Measurements from ENCODE around the gene SDK1. TPM values are rescaled to one million over a fixed set of nuclear protein-coding genes. Genes with fewer than 3 reads are reported as not detected.

The SDK1 gene
- polyA plus RNA-seq, 2 of the 4 experiments (the other 2 are of a cell fraction): 0.12 to 0.28 TPM

DNA sequence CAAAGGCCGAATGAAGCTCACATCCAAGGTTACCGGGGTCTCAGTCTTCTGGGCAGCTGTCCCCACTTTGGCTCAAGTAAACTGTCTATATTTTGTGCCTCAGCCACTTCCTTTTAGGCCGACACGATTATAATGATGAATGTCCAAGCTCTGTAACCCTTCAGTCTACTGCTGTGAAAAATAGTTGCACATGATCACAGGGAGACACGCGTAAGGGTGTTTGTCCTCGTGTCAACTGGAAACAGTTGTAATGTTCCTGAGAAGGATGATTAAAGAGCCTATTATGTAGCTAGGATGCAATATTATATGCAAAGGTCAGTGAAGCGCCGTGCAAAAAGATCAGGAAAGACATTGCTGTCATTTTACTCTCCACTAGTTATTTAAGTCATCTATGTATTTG, 559.9 kb downstream of the SDK1 start:
- whole genome bisulfite sequencing (ENCODE audit: missing lambda C conversion rate): 39% methylated on average over 9 of the region's 9 CpGs
- Histone ChIP-seq H3K4me3 (no peak overlapping the region), H3K27ac (no peak overlapping the region), H3K4me1 (no peaks in the 10 kb centered on the region), H3K4me2 (no peak overlapping the region), H3K9me3 (peaks cover 27% of the 10 kb centered on the region)
- TF ChIP-seq ZSCAN20 (CRISPR knock-in tag; IDR thresholded peaks at IDR 0.05) (no peak), NR3C1 (IDR thresholded peaks at IDR 0.05) (no peak), HOXB5 (CRISPR knock-in tag; IDR thresholded peaks at IDR 0.05) (no peak), HDAC2 (IDR thresholded peaks at IDR 0.05) (no peak), SREBF2 (IDR thresholded peaks at IDR 0.05) (no peak), MYC (IDR thresholded peaks at IDR 0.05; ENCODE audit: borderline replicate concordance, low read length) (no peak), ZNF302 (CRISPR knock-in tag; IDR thresholded peaks at IDR 0.05) (no peak), POLR2AphosphoS2 (conservative IDR thresholded peaks at IDR 0.05; ENCODE audit: low read length) (no peak), KDM1A (IDR thresholded peaks at IDR 0.05; ENCODE audit: low read depth) (no peak), RCOR1 (IDR thresholded peaks at IDR 0.05; ENCODE audit: low read depth, low read length) (no peak), EHF (CRISPR knock-in tag; IDR thresholded peaks at IDR 0.05) (no peak), EP300 (IDR thresholded peaks at IDR 0.05) (no peak), EHMT2 (IDR thresholded peaks at IDR 0.05; ENCODE audit: low read depth) (no peak), NFE2L2 (conservative IDR thresholded peaks at IDR 0.05; ENCODE audit: low read length) (no peak), GATA3 (IDR thresholded peaks at IDR 0.05; ENCODE audit: borderline replicate concordance) (no peak)
- TF ChIP-seq, protein P1, sequence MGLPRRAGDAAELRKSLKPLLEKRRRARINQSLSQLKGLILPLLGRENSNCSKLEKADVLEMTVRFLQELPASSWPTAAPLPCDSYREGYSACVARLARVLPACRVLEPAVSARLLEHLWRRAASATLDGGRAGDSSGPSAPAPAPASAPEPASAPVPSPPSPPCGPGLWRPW (IDR thresholded peaks at IDR 0.05): no peak
- TF ChIP-seq, protein P2, sequence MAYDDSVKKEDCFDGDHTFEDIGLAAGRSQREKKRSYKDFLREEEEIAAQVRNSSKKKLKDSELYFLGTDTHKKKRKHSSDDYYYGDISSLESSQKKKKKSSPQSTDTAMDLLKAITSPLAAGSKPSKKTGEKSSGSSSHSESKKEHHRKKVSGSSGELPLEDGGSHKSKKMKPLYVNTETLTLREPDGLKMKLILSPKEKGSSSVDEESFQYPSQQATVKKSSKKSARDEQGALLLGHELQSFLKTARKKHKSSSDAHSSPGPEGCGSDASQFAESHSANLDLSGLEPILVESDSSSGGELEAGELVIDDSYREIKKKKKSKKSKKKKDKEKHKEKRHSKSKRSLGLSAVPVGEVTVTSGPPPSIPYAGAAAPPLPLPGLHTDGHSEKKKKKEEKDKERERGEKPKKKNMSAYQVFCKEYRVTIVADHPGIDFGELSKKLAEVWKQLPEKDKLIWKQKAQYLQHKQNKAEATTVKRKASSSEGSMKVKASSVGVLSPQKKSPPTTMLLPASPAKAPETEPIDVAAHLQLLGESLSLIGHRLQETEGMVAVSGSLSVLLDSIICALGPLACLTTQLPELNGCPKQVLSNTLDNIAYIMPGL (CRISPR knock-in tag; IDR thresholded peaks at IDR 0.05; ENCODE audit: borderline replicate concordance): no peak
- TF ChIP-seq, protein P3, sequence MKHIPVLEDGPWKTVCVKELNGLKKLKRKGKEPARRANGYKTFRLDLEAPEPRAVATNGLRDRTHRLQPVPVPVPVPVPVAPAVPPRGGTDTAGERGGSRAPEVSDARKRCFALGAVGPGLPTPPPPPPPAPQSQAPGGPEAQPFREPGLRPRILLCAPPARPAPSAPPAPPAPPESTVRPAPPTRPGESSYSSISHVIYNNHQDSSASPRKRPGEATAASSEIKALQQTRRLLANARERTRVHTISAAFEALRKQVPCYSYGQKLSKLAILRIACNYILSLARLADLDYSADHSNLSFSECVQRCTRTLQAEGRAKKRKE (CRISPR knock-in tag; IDR thresholded peaks at IDR 0.05; ENCODE audit: low read depth): no peak
- TF ChIP-seq, protein P4, sequence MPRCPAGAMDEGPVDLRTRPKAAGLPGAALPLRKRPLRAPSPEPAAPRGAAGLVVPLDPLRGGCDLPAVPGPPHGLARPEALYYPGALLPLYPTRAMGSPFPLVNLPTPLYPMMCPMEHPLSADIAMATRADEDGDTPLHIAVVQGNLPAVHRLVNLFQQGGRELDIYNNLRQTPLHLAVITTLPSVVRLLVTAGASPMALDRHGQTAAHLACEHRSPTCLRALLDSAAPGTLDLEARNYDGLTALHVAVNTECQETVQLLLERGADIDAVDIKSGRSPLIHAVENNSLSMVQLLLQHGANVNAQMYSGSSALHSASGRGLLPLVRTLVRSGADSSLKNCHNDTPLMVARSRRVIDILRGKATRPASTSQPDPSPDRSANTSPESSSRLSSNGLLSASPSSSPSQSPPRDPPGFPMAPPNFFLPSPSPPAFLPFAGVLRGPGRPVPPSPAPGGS (IDR thresholded peaks at IDR 0.05): no peak
- TF ChIP-seq, protein P5, sequence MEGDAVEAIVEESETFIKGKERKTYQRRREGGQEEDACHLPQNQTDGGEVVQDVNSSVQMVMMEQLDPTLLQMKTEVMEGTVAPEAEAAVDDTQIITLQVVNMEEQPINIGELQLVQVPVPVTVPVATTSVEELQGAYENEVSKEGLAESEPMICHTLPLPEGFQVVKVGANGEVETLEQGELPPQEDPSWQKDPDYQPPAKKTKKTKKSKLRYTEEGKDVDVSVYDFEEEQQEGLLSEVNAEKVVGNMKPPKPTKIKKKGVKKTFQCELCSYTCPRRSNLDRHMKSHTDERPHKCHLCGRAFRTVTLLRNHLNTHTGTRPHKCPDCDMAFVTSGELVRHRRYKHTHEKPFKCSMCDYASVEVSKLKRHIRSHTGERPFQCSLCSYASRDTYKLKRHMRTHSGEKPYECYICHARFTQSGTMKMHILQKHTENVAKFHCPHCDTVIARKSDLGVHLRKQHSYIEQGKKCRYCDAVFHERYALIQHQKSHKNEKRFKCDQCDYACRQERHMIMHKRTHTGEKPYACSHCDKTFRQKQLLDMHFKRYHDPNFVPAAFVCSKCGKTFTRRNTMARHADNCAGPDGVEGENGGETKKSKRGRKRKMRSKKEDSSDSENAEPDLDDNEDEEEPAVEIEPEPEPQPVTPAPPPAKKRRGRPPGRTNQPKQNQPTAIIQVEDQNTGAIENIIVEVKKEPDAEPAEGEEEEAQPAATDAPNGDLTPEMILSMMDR (IDR thresholded peaks at IDR 0.05): no peak
- ChIA-PET POLR2A (no interaction called here), CTCF (no interaction called here)
- DNase-seq (ENCODE audit: low read depth in 1 of 2, low spot score in 1 of 2) (no peak), ATAC-seq (no peak), FAIRE-seq (no peak)

DNA sequence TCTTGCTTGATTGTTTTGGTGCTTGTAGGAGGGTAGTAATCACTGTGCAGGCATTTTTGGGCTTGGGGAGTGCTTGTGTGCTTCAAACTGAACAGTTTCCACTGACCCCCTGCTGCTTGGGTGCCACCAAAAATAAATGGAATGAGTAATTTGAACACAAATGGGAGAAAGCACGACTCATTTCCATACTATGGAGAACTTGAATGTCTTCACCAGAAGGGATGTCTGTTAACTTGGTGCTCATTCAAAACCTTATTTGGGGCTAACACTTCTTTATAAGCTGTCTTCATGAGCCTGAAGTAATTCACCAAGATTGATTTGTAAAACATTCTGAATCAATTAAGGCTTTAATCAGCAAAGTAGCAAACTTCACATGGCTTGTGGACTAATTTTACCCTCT, 560.3 kb downstream of the SDK1 start:
- WGBS (ENCODE audit: missing lambda C conversion rate): 10% methylated on average over 1 of the region's 1 CpG
- ATAC-seq (no peak), DNase-seq (ENCODE audit: low read depth in 1 of 2, low spot score in 1 of 2) (no peak), FAIRE-seq (no peak)
- Histone ChIP-seq H3K4me3 (no peak overlapping the region), H3K4me1 (no peaks in the 10 kb centered on the region), H3K27ac (no peak overlapping the region), H3K4me2 (no peak overlapping the region), H3K9me3 (peaks cover 27% of the 10 kb centered on the region)
- ChIA-PET CTCF (no interaction called here), POLR2A (no interaction called here)
- TF ChIP-seq CHD2 (IDR thresholded peaks at IDR 0.05; ENCODE audit: low read length, partially characterized antibody) (no peak), JUN (IDR thresholded peaks at IDR 0.05) (no peak), FOSL2 (IDR thresholded peaks at IDR 0.05) (no peak), FOSL2 (CRISPR knock-in tag; IDR thresholded peaks at IDR 0.05) (no peak), JUNB (IDR thresholded peaks at IDR 0.05) (no peak), HOXB5 (CRISPR knock-in tag; IDR thresholded peaks at IDR 0.05) (no peak), HOXA7 (CRISPR knock-in tag; IDR thresholded peaks at IDR 0.05) (no peak), EHMT2 (IDR thresholded peaks at IDR 0.05; ENCODE audit: low read depth) (no peak), CBX8 (IDR thresholded peaks at IDR 0.05) (no peak), POLR2A (IDR thresholded peaks at IDR 0.05; ENCODE audit: low read length) (no peak), ZC3H11A (IDR thresholded peaks at IDR 0.05) (no peak)

All from A549 (cell line).